ACC112 (cell line): ENCODE measurements around the gene SRPRB.

Source experiments
- H2AFZ ChIP-seq: fragments of 200-600 bp; sonication (generic); one replicate; pipeline ENCODE4 v1.6.0; 2017; ENCODE audit warnings: antibody characterized with exemption, low read length; ENCODE audit not compliant: unreplicated experiment
- H3K27ac ChIP-seq: fragments of 200-600 bp; sonication (generic); 2 replicates; pipeline ENCODE4 v1.5.1; 2014; ENCODE audit warnings: low read depth, mild to moderate bottlenecking, antibody characterized with exemption, low read length, moderate library complexity
- H3K27me3 ChIP-seq: fragments of 200-600 bp; sonication (generic); 2 replicates; pipeline ENCODE4 v1.6.1; 2014; ENCODE audit warnings: mild to moderate bottlenecking, antibody characterized with exemption, low read length, moderate library complexity, mixed read lengths; ENCODE audit not compliant: insufficient read depth
- H3K36me3 ChIP-seq: fragments of 200-600 bp; sonication (generic); 2 replicates; pipeline ENCODE4 v1.6.1; 2016; ENCODE audit warnings: mild to moderate bottlenecking, antibody characterized with exemption, low read length, moderate library complexity, mixed read lengths; ENCODE audit not compliant: insufficient read depth
- H3K4me1 ChIP-seq: fragments of 200-600 bp; sonication (generic); one replicate; pipeline ENCODE4 v1.6.1; 2016; ENCODE audit warnings: low read length, mixed read lengths; ENCODE audit not compliant: insufficient read depth, unreplicated experiment, control insufficient read depth
- H3K4me3 ChIP-seq: fragments of 200-600 bp; sonication (generic); 2 replicates; pipeline ENCODE4 v1.5.1; 2014; ENCODE audit warnings: mild to moderate bottlenecking, low read depth, low read length
- H3K79me2 ChIP-seq: fragments of 200-600 bp; sonication (generic); one replicate; pipeline ENCODE4 v1.6.0; 2016; ENCODE audit warnings: low read length; ENCODE audit not compliant: control insufficient read depth, unreplicated experiment, insufficient read depth

SRPRB gene

DNA sequence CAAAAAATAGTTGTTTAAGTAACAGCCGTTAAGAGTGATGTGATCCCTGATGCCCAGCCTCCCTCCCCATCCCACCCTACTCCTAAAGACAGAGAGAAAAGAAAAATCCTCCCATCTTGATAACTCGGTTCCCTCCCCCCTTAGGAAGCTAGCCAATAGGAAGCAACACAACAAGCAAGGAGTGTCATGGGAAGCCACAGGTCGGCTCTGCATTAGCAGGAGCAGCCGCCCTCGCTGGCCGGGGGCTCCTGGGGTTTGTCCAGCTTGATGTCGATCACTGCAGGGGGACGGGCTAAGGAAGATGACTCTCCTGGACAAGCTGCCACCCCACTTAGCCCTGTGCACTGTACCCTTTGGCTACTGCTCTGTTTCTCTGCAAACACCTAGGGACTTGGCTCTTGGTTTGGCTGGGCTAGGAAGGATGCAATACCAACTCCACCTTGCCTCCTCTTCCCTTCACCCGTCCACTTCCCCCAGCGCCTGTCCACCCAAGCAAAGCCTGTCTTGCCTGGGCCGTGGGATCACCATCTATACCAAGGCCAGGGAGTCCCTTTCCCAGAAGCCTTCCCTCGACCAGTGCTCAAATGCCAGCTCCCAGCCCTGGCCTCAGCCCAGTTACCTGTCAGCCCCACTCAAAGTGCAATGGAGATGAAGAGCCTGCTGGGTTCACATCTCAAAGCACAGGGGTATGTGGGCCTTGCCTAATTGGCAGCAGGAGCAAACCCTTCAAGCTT is 23.1 kb downstream of the SRPRB start:
- peaks cover 4% of the 10 kb centered on the region; the same call in 1 of the 2 replicates for H3K36me3 ChIP-seq

GRCh38 chr3:133829310-133829707 is 23.7 kb downstream of the SRPRB start:
- no peaks in the 10 kb centered on the region for H3K4me1 ChIP-seq
- no peak overlapping the region for H3K4me3 ChIP-seq
- H3K27ac ChIP-seq, result no peak overlapping the region
- H3K36me3 ChIP-seq, result peaks cover 2% of the 10 kb centered on the region; the same call in 1 of the 2 replicates
- H3K27me3 ChIP-seq, result no peaks in the 10 kb centered on the region
- no peaks in the 10 kb centered on the region for H3K79me2 ChIP-seq
- H2AFZ ChIP-seq, result no peak overlapping the region

More for the DNA sequence above, 23.1 kb downstream of the SRPRB start:
- Histone ChIP-seq H3K27ac (no peak overlapping the region), H3K4me1 (no peaks in the 10 kb centered on the region), H3K4me3 (no peak overlapping the region), H2AFZ (no peak overlapping the region), H3K79me2 (no peaks in the 10 kb centered on the region), H3K27me3 (no peaks in the 10 kb centered on the region)

GRCh38 chr3:133830071-133830470 is 24.5 kb downstream of the SRPRB start:
- Histone ChIP-seq H3K4me1 (no peaks in the 10 kb centered on the region), H3K27ac (no peak overlapping the region), H3K79me2 (no peaks in the 10 kb centered on the region), H3K36me3 (no peaks in the 10 kb centered on the region), H2AFZ (no peak overlapping the region), H3K4me3 (no peak overlapping the region), H3K27me3 (no peaks in the 10 kb centered on the region)

DNA sequence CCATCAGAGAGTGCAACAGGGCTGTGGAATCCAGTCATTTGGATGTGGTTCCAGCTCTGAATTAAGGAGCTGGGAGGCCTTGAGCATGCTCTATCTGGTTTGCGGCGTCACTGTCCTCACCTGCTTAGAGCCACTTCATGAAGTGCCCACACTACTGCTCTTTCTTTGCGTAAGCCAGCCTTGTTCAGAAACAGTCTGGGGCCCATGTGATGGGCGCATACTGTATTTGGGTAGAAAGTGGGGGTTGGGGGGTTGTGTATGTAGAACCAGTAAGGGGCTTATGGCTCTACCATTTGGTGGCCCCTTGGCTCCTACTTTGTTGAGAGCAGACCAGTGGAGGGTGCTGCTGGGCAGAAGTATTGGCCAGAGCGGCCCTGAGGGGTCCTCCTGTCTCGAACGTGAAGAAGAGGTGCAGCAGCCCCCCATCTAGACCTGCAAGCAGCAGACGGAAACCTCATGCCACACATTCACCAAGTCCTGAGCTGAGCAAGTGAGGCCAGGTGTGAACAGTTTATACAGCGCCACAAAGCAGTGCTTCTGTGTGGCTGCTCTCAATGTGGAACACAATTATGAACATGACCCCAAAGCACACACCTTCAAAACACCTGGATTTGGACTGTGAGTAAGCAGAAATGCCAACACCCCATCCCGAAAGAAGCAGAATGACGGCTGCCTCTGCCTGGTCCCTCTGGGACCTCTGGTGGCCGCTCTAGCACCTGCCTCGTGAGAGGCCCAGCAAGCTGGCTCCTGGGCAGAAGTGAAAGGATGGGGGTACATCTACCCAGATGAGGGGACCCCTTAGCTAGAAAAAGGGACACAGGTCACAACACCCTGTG is 26.6 kb downstream of the SRPRB start:
- no peaks in the 10 kb centered on the region for H3K27me3 ChIP-seq
- H3K36me3 ChIP-seq, result no peaks in the 10 kb centered on the region
- H3K79me2 ChIP-seq, result no peaks in the 10 kb centered on the region
- H3K4me1 ChIP-seq, result no peaks in the 10 kb centered on the region
- H3K27ac ChIP-seq, result no peak overlapping the region
- H3K4me3 ChIP-seq, result no peak overlapping the region
- no peak overlapping the region for H2AFZ ChIP-seq

DNA sequence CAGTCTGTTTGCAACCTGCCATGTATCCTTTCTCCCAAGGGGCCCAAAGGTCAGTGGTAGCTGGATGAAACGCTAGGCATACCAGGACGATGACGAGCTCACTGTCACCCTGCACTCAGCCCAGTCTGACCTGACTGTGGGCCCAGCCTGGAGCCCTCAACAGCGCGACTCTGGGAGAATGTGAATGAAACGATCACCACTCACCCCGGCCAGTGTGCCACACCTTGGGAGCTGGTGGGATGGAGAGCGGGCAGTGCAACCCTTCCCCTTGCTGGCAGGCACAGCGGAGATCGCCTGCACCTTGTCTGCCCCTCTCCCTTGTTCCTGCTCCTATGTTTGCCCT is 27.2 kb downstream of the SRPRB start:
- Histone ChIP-seq H3K36me3 (no peaks in the 10 kb centered on the region), H2AFZ (no peak overlapping the region), H3K27ac (no peak overlapping the region), H3K27me3 (no peaks in the 10 kb centered on the region), H3K4me3 (no peak overlapping the region), H3K79me2 (no peaks in the 10 kb centered on the region), H3K4me1 (no peaks in the 10 kb centered on the region)

- Histone ChIP-seq H3K4me3 (no peak overlapping the region), H3K4me1 (no peaks in the 10 kb centered on the region), H3K27ac (no peak overlapping the region), H3K36me3 (no peaks in the 10 kb centered on the region), H2AFZ (no peak overlapping the region), H3K79me2 (no peaks in the 10 kb centered on the region), H3K27me3 (no peaks in the 10 kb centered on the region)
These were observed 27.7 kb downstream of the SRPRB start for GRCh38 chr3:133833267-133833666.

DNA sequence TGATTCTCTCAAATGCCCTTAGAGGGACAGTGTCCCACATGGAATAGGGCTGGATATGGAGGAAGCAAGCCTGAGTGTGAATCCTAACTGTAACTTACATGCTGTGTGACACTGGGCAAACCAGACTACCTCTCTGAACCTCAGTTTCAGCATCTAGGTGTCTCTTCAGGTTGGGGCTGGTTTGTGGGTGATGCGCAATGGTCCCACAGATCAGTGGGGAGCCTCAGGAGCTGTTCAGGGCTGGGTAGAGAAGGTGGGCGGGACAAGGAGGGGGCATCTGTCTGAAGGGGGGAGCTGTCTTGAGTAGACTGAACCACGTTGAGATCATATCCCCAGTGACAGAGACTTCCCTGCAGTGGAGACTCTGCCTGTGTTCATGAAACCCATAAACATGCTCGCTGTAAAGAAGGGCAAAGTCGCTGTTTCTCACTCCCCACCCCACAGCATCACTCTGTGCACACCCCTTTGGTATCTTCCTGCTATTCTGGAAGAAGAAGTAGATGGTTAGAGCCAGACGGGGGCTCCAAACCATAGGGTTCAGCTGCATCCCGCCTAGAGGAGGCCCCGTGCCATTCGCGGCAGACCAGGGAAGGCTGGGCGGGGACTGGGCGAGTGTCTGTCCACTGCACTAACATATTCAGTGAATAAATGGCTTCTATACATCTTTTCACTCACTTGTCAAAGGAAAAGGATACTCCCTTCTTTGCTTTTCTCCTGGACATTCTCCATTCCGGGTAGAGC is 28.4 kb downstream of the SRPRB start:
- Histone ChIP-seq H3K27ac (no peak overlapping the region), H3K79me2 (no peaks in the 10 kb centered on the region), H2AFZ (no peak overlapping the region), H3K36me3 (no peaks in the 10 kb centered on the region), H3K27me3 (no peaks in the 10 kb centered on the region), H3K4me1 (no peaks in the 10 kb centered on the region), H3K4me3 (no peak overlapping the region)

DNA sequence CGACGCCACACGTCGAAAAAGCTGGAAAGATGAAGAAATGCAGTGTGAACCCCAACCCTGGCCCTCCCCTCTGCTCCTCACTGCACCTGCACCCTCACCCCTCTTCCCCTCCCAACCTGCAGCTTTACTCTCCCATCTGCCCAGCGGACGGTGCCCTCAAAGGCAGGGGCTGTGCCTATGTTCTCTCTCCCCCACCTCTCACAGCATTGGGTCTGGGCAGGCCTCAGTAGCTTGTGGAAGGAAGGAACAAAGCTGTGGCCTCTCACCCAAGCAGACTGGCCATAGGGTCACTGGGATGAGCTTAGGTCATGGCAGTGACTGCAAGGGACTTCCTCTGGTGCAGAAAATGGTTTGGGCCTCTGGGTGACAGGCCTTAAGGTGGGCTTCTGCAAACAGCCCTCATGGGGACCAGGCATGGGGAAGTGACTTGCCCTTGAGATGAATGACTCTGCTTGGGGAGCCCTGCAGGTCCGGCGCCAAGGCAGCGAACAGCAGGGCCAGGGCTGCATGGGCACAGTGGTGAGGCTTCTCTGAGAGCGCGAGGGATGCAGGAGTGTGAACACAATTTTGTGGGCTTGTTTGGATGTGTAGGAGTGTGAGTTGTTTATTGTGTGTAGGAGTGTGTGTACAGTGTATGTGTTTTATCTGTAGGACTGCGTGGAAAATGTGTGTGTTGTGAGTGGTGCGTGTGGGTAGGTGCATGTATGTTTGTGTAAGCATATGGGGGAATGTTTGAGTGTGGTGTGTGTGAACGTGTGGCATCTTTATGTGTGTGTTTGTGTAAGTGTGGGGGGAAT is 29.2 kb downstream of the SRPRB start:
- Histone ChIP-seq H3K27me3 (no peaks in the 10 kb centered on the region), H3K4me3 (no peak overlapping the region), H2AFZ (no peak overlapping the region), H3K27ac (no peak overlapping the region), H3K79me2 (no peaks in the 10 kb centered on the region), H3K4me1 (no peaks in the 10 kb centered on the region), H3K36me3 (no peaks in the 10 kb centered on the region)

- H3K4me1 ChIP-seq, result no peaks in the 10 kb centered on the region
- no peak overlapping the region for H3K27ac ChIP-seq
These were observed 29.8 kb downstream of the SRPRB start for GRCh38 chr3:133835418-133835743.

GRCh38 chr3:133835961-133836360 is 30.3 kb downstream of the SRPRB start:
- Histone ChIP-seq H2AFZ (no peak overlapping the region), H3K4me1 (no peaks in the 10 kb centered on the region), H3K36me3 (no peaks in the 10 kb centered on the region), H3K4me3 (no peak overlapping the region), H3K79me2 (no peaks in the 10 kb centered on the region), H3K27ac (no peak overlapping the region), H3K27me3 (no peaks in the 10 kb centered on the region)

More at GRCh38 chr3:133835418-133835743, 29.8 kb downstream of the SRPRB start:
- no peaks in the 10 kb centered on the region for H3K27me3 ChIP-seq
- no peaks in the 10 kb centered on the region for H3K79me2 ChIP-seq
- H3K36me3 ChIP-seq, result no peaks in the 10 kb centered on the region
- H2AFZ ChIP-seq, result no peak overlapping the region
- H3K4me3 ChIP-seq, result no peak overlapping the region
